HS-27A (cell line): ENCODE results near the gene ORMDL2.
A peak's percentile ranks its signal among the peaks of the same experiment; 100 is the strongest.

Experiments
- DNase-seq: peaks from one replicate; pipeline ENCODE4 v3.0.0-alpha.2; 2012; ENCODE audit warnings: low read depth, missing footprints

The ORMDL2 gene

DNA sequence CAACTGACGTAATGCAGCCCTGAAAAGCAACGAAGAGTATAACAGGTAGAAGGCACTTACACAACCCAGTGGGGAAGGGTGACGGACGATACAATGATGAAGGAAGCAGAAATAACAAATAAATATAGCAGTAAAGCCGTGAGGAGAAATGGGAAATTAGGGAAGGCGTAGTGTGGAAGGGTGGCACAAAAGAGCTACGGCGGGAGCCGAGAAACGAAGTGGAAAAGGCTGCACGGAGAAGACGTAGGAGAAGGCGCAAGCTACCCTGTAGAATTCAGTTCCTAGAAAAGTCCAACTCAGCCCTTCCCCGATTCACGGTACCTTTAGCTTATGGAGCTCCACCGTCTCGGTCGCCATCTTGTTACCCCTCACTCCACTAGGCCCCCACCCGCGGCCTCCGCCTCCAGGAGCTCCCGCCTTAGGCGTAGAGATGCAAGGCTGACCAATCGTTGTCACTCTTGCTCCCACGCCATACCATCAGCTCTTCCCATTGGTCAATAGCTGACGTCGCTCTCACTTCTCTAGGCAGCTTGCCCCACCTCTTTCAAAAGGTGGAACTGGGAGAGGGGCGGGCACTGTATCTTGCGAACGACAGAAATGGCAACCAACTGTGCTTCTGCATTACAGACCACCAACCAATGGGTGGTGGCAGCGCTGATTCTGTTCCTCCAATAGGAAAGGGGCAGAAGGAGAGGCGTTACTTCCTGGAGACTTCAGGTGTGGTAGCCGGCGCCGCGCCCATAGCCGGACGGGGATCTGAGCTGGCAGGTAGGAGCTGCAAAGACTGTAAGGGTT, at the start of gene ORMDL2, which contains the start of gene SARNP:
Gene ORMDL2 (plus strand): TSS at position 697 of the 795 bp plus-strand sequence. CDS start 959 bp downstream, outside the sequence.
Gene SARNP (minus strand): TSS at position 380 of the 795 bp plus-strand sequence. CDS start 23 bp downstream, at position 357.
- DNase-seq, result peak; percentile 99

- no peak for DNase-seq
These were observed 46.1 kb upstream of the ORMDL2 start for GRCh38 chr12:55771736-55772135.

GRCh38 chr12:55777856-55778255, 40.0 kb upstream of the ORMDL2 start:
- DNase-seq, result no peak

- DNase-seq, result no peak
These were observed 37.2 kb upstream of the ORMDL2 start for GRCh38 chr12:55780685-55781084.

DNA sequence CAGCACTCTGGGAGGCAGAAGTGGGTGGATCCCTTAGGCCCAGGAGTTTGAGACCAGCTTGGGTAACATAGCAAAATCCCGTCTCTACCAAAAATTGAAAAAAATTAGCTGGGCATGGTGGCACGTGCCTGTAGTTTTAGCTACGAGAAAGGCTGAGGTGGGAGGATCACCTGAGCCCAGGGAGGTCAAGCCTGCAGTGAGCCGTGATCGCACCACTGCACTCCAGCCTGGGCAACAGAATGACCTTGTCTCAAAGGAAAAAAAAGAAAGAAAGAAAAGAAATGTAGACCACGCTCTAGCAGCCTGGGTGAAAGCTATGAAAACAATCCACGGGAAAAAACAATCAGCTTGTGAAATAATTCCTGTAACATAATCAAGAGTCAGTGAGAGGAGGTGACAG, 29.3 kb upstream of the ORMDL2 start:
- no peak for DNase-seq

GRCh38 chr12:55789171-55789570, 28.7 kb upstream of the ORMDL2 start:
- DNase-seq, result no peak

DNA sequence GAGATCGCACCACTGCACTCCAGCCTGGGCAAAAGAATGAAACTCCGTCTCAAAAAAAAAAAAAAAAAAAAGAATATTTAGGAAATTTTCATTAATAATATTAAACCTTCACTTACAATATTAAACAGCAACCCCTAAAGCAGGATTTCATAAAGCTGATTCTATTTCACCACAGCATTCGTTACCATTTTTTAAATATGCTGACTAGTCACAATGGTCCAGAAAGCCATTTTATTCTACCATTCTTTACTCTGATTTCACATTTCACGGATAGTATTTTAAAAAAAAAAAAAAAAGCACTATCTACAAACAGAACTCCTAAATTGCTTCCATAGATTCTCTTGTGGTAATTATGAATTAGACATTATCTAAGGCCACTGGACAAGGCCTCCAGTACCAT, 27.9 kb upstream of the ORMDL2 start:
- DNase-seq, result no peak

GRCh38 chr12:55795950-55796349, 21.9 kb upstream of the ORMDL2 start:
- DNase-seq, result no peak

DNA sequence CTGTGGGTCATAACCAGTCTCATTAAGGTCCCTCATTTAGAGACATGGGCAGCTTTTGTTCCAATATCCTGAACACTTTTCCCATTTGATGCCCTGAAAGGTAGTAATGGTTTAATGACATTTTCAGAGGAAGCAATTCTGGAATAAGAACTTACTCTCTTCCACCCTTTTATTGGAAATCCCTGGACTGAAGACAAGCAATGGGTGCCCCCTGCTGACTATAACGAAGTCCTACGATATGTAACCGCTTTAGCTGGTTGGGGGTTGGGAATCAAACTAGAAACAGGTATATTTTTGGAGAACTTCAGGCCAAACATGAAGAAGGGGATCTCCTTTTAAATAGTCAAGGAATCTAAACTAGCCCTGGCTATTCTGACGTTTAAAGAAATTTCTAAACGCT, 20.8 kb upstream of the ORMDL2 start:
- no peak for DNase-seq

GRCh38 chr12:55797550-55797949, 20.3 kb upstream of the ORMDL2 start:
- no peak for DNase-seq

GRCh38 chr12:55806982-55807381, 10.9 kb upstream of the ORMDL2 start:
- DNase-seq, result no peak

DNA sequence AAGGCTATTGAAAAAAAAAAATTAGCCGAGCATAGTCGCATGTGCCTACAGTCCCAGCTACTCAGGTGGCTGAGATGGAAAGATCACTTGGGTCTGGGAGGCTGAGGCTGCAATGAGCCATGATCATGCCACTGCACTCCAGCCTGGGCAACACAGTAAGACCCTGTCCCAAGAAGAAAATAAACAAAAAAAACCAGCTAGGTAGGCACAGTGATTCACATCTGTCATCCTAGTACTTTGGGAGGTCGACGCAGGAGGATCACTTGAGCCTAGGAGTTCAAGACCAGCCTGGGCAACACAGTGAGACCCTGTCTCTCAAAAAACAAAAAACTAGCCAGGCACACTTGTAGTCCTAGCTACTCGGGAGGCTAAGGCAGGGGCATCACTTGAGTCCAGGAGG, 8.6 kb upstream of the ORMDL2 start:
- DNase-seq, result no peak

GRCh38 chr12:55812088-55812487, 5.8 kb upstream of the ORMDL2 start:
- DNase-seq, result no peak

DNA sequence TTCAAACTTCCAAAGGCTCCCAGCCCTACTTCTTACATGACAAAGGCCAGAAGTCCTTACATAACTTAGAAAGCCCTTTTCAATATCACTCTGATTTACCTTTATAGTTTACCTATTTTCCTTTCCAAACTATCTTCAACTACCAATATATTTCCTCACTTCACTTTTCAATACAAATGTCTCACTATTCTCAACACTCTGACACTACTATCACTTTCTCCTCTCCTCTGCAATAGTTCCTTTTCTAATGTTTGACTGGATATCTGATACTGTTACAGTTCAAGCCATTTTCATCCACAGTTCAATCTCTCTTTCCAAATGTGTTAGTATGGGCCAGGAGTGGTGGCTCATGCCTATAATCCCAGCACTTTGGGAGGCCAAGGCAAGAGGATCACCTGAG, 3.6 kb upstream of the ORMDL2 start:
- DNase-seq, result no peak

DNA sequence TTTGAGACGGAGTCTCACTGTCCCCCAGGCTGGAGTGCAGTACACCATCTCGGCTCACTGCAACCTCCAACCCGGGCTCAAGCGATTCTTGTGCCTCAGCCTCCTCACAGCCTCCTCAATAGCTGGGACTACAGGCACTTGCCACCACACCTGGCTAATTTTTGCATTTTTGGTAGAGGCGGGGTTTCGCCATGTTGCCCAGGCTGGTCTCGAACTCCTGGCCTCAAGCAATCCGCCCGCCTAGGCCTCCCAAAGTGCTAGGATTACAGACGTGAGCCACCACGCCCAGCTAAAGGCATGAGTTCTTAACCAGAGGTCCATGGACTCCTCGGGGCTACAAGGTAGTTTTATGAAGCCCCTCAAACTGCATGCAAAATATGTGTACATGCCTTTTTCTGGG, 2.4 kb upstream of the ORMDL2 start:
- DNase-seq, result no peak

- DNase-seq, result peak; percentile 23
These were observed 928 bp upstream of the ORMDL2 start for GRCh38 chr12:55816881-55817344.

DNA sequence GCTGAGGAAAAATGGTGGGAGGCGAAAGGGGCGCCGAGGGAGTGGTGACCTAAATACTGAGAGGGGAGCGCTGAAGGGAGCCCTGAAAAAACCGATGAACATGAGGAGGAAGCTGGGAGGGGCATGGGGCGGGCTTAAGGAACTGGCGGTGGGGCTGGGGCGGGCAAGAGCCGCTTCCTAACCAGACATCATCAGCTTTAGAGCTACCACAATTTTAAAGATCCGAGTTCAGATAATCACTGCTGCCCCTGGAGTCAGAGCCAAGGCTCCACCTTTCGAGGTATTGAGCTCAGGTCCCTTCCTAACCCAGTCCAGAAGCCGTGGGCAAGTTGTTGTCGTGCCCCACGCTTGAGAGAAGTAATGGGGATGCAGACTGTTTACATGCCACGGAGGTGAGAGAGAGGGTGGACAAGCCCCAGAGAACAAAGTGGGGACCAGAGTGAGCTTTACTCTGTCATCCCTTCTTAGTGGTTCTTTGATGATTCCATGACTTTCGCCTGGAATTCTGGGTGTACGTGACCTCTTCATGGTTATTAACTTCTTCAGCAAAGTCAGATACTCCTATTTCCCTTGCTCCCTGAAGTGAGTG, 393 bp downstream of the ORMDL2 start:
- DNase-seq, result no peak

- no peak for DNase-seq
These were observed 1.0 kb downstream of the ORMDL2 start for GRCh38 chr12:55818886-55819285.

DNA sequence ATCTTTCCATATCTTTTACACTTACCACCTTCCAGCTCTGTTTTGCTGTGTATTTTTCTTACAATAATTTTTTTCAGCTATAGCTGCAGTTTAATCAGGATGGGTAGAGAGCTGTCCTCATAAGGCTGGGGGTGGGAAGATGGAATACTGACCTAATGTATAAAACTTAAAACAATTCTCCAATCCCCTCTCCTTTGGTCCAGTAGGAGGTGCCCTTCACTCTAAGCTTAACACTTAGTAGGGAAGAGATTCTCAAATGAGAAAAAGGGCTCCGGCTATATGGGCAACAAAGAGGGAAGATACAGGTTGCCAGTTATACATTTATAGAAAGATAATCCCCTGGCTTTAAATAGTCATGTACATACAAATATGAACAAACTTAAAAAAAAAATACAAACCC, 2.8 kb downstream of the ORMDL2 start:
- DNase-seq, result no peak

GRCh38 chr12:55822228-55822627, 4.4 kb downstream of the ORMDL2 start:
- DNase-seq, result no peak

- DNase-seq, result no peak
These were observed 5.6 kb downstream of the ORMDL2 start for GRCh38 chr12:55823419-55823818.

DNA sequence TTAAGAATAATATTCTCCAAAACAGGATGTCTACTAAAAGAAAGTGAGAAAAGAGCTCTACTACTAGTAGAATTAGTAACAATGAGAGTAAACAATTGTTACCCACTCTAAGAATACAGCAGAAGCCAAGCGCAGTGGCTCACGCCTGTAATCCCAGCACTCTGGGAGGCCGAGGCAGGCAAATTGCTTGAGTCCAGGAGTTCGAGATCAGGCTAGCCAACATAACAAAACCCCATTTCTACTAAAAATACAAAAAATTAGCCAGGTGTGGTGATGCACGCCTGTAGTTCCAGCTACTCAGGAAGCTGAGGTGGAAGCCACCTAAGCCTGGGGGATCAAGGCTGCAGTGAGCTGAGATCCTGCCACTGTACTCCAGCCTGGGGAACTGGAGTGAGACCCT, 6.9 kb downstream of the ORMDL2 start:
- DNase-seq, result no peak

- no peak for DNase-seq
These were observed 10.0 kb downstream of the ORMDL2 start for GRCh38 chr12:55827806-55828205.

DNA sequence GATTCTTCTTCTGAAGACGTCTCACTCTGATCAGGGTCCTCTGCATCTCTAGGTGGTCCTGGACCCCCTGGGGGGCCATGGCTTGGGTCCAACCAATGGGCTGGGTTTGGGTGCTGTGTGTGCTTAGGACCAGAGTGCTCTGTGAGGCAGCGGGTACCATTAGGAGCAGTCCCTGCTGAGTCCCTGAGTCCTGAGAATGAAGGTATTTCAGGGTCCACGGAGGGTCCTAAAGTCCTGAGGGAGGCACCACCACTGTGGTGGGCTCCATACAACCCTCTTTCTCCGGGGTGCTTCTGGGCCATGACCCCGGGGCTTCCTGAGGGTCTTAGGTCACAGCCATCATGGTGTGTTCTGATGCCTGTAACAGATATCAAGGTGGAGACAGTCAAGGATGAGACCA, 10.5 kb downstream of the ORMDL2 start:
- no peak for DNase-seq
